Measurements from ENCODE around the gene ARL8B. TPM values are rescaled to one million over a fixed set of nuclear protein-coding genes. Genes with fewer than 3 reads are reported as not detected.
"Not testable (repeated sequence)": the region's sequence is repeated elsewhere in the genome, so short reads cannot be mapped to it uniquely, and the experiment has no call there.

ARL8B gene
- total and polyA plus RNA-seq, 2 experiments from 2014 or later, result 47.2 to 72.9 TPM

- H3K9me2 ChIP-seq (ENCODE audit: insufficient read depth), result no peaks in the 10 kb centered on the region
- no peak for DNase-seq
- WGBS, 2 experiments (ENCODE audit: low coverage in 1 of 2, low lambda C conversion rate in 2 of 2, missing lambda C conversion rate in 2 of 2), result 99 to 100% methylated on average over 2 of the region's 2 CpGs
- H3F3A ChIP-seq (ENCODE audit: insufficient read depth), result peaks cover 16% of the 10 kb centered on the region
- H3K4me1 ChIP-seq (ENCODE audit: insufficient read depth), result no peaks in the 10 kb centered on the region
- H3K79me2 ChIP-seq (ENCODE audit: insufficient read depth), result peaks cover 5% of the 10 kb centered on the region; the same call in 1 of the 2 replicates
- in situ Hi-C loops (cut with MboI), result no loop called here
- H3K4me3 ChIP-seq, result no peak overlapping the region
- H3K36me3 ChIP-seq (ENCODE audit: low read depth), result peaks cover 23% of the 10 kb centered on the region
- H3K27me3 ChIP-seq (replicated peaks; ENCODE audit: insufficient read depth), result no peaks in the 10 kb centered on the region
- no peak overlapping the region for H3K9ac ChIP-seq
- H2AFZ ChIP-seq, result no peak overlapping the region
- H3K4me2 ChIP-seq (ENCODE audit: unreplicated experiment), result no peak overlapping the region
- no peaks in the 10 kb centered on the region for H3K9me3 ChIP-seq (ENCODE audit: low read depth)
- no peak for TF ChIP-seq EZH2 (IDR thresholded peaks at IDR 0.05; ENCODE audit: insufficient read depth, poor library complexity, severe bottlenecking)
- TF ChIP-seq EZH2phosphoT487 (IDR thresholded peaks at IDR 0.05; ENCODE audit: insufficient read depth, low read depth), result no peak
- no peak overlapping the region for H3K27ac ChIP-seq
- no peaks in the 10 kb centered on the region for H4K20me1 ChIP-seq (ENCODE audit: insufficient read depth)
These were observed 59.5 kb downstream of the ARL8B start for GRCh38 chr3:5181469-5182141.

DNA sequence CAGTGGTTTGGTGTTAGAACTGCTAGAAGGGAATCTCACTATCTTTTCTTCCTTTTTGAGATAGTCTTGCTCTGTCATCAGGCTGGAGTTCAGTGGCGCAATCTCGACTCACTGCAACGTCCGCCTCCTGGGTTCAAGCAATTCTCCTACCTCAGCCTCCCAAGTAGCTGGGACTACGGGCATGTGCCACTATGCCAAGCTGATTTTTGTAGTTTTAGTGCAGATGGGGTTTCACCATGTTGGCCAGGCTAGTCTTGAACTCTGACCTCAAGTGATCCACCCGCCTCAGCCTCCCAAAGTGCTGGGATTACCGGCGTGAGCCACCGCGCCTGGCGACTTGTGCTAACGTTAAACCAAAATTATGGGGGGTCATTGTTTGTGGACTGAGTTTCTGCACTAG, 61.6 kb downstream of the ARL8B start:
- in situ Hi-C loops (cut with MboI); DNase-seq: not testable (repeated sequence)
- WGBS, 2 experiments (ENCODE audit: low coverage in 1 of 2, low lambda C conversion rate in 2 of 2, missing lambda C conversion rate in 2 of 2), result 99% methylated on average over 12 of the region's 12 CpGs

GRCh38 chr3:5184499-5184898, 62.4 kb downstream of the ARL8B start:
- no peaks in the 10 kb centered on the region for H3K9me2 ChIP-seq (ENCODE audit: insufficient read depth)
- H3K9me3 ChIP-seq (ENCODE audit: low read depth), result no peaks in the 10 kb centered on the region
- H3K4me1 ChIP-seq (ENCODE audit: insufficient read depth), result peaks cover 7% of the 10 kb centered on the region; the same call in 1 of the 2 replicates
- no peak overlapping the region for H3K9ac ChIP-seq
- H3K27me3 ChIP-seq (replicated peaks; ENCODE audit: insufficient read depth), result no peaks in the 10 kb centered on the region
- H3K27ac ChIP-seq, result no peak overlapping the region
- in situ Hi-C loops (cut with MboI), result no loop called here
- H2AFZ ChIP-seq, result no peak overlapping the region
- no peak for DNase-seq
- no peaks in the 10 kb centered on the region for H4K20me1 ChIP-seq (ENCODE audit: insufficient read depth)
- H3K4me2 ChIP-seq (ENCODE audit: unreplicated experiment), result no peak overlapping the region
- H3K79me2 ChIP-seq (ENCODE audit: insufficient read depth), result peaks cover 19% of the 10 kb centered on the region
- WGBS, 2 experiments (ENCODE audit: low coverage in 1 of 2, low lambda C conversion rate in 2 of 2, missing lambda C conversion rate in 2 of 2), result 94 to 95% methylated on average over 6 of the region's 6 CpGs
- no peak for TF ChIP-seq EZH2phosphoT487 (IDR thresholded peaks at IDR 0.05; ENCODE audit: insufficient read depth, low read depth)
- no peak for TF ChIP-seq EZH2 (IDR thresholded peaks at IDR 0.05; ENCODE audit: insufficient read depth, poor library complexity, severe bottlenecking)
- no peak overlapping the region for H3K4me3 ChIP-seq
- peaks cover 5% of the 10 kb centered on the region; the same call in 1 of the 2 replicates for H3K36me3 ChIP-seq (ENCODE audit: low read depth)
- H3F3A ChIP-seq (ENCODE audit: insufficient read depth), result peaks cover 16% of the 10 kb centered on the region

More for the DNA sequence above, 61.6 kb downstream of the ARL8B start:
- not testable (repeated sequence) for H3K4me1 ChIP-seq (ENCODE audit: insufficient read depth); H3K27me3 ChIP-seq (replicated peaks; ENCODE audit: insufficient read depth); H3K9me3 ChIP-seq (ENCODE audit: low read depth); H3K4me3 ChIP-seq; H3K27ac ChIP-seq; H2AFZ ChIP-seq; H3K4me2 ChIP-seq (ENCODE audit: unreplicated experiment); H4K20me1 ChIP-seq (ENCODE audit: insufficient read depth); H3K9me2 ChIP-seq (ENCODE audit: insufficient read depth); H3K9ac ChIP-seq
- peaks cover 11% of the 10 kb centered on the region for H3K79me2 ChIP-seq (ENCODE audit: insufficient read depth)
- H3F3A ChIP-seq (ENCODE audit: insufficient read depth), result peaks cover 16% of the 10 kb centered on the region
- peaks cover 13% of the 10 kb centered on the region for H3K36me3 ChIP-seq (ENCODE audit: low read depth)

DNA sequence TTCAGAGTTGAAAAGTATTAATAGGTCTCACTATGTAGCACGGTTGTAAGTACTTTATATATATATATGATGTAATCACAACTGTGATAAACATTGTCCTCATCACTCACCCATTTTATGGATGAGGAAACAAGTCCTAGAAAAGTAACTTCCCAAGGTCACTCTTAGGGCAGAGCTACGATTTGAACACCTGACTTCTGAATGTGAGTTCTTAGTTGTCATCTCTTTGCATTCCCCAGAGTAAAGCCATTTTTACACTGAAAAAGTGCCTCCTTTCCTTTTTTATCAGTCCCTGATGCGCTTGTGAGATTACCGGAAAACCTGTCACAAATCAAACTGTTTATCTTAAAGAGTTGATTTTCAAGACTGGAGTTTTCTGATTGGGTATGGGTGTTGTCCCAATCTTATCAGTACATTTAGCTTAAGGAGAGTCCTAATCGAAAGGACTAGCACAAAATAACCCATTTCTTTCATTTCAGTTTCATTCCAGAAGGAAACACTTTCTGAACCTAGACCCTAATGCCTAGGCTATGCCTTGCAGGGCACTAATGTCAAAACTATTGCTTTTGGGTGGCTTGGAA, 63.1 kb downstream of the ARL8B start:
- Histone ChIP-seq H3K27ac (no peak overlapping the region), H3K9me3 (ENCODE audit: low read depth) (no peaks in the 10 kb centered on the region), H3K9me2 (ENCODE audit: insufficient read depth) (no peaks in the 10 kb centered on the region), H3K9ac (no peak overlapping the region), H3F3A (ENCODE audit: insufficient read depth) (peaks cover 16% of the 10 kb centered on the region), H3K4me2 (ENCODE audit: unreplicated experiment) (no peak overlapping the region), H3K79me2 (ENCODE audit: insufficient read depth) (peaks cover 26% of the 10 kb centered on the region), H3K27me3 (replicated peaks; ENCODE audit: insufficient read depth) (no peaks in the 10 kb centered on the region), H3K4me3 (no peak overlapping the region), H3K36me3 (ENCODE audit: low read depth) (peaks cover 5% of the 10 kb centered on the region; the same call in 1 of the 2 replicates), H3K4me1 (ENCODE audit: insufficient read depth) (peaks cover 14% of the 10 kb centered on the region; the same call in 1 of the 2 replicates), H2AFZ (no peak overlapping the region), H4K20me1 (ENCODE audit: insufficient read depth) (no peaks in the 10 kb centered on the region)
- TF ChIP-seq EZH2 (IDR thresholded peaks at IDR 0.05; ENCODE audit: insufficient read depth, poor library complexity, severe bottlenecking), result no peak
- in situ Hi-C loops (cut with MboI), result no loop called here
- 87 to 90% methylated on average over 5 of the region's 5 CpGs for WGBS, 2 experiments (ENCODE audit: low coverage in 1 of 2, low lambda C conversion rate in 2 of 2, missing lambda C conversion rate in 2 of 2)
- DNase-seq, result no peak
